ENCODE data around the gene ANTXRL. TPM values are rescaled to one million over a fixed set of nuclear protein-coding genes. Genes with fewer than 3 reads are reported as not detected.
"Not testable (repeated sequence)": the region's sequence is repeated elsewhere in the genome, so short reads cannot be mapped to it uniquely, and the experiment has no call there.

ANTXRL gene
- total and polyA plus RNA-seq, 12 donors: 0.22 to 6.3 (median 0.49) TPM; not detected in 7

DNA sequence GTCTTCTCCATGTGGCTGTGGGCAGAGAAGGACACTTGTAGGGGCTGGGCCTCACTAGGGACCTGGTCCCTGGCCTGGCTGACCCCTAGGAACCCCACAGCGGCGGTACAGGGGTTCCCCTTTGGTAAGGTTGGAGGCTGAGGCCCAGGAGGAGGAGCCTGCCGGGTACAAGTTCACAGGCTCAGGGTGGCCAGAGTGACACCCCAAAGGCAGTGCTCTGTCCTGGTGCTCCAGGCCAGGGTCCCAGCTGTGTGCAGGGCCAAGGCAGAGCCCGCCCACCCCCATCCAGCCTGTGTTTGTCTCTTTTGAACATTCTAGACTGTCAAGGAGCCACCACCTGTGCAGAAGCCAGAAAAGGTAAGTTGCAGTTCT is 23.3 kb downstream of the ANTXRL start:
- TF ChIP-seq, protein P1, sequence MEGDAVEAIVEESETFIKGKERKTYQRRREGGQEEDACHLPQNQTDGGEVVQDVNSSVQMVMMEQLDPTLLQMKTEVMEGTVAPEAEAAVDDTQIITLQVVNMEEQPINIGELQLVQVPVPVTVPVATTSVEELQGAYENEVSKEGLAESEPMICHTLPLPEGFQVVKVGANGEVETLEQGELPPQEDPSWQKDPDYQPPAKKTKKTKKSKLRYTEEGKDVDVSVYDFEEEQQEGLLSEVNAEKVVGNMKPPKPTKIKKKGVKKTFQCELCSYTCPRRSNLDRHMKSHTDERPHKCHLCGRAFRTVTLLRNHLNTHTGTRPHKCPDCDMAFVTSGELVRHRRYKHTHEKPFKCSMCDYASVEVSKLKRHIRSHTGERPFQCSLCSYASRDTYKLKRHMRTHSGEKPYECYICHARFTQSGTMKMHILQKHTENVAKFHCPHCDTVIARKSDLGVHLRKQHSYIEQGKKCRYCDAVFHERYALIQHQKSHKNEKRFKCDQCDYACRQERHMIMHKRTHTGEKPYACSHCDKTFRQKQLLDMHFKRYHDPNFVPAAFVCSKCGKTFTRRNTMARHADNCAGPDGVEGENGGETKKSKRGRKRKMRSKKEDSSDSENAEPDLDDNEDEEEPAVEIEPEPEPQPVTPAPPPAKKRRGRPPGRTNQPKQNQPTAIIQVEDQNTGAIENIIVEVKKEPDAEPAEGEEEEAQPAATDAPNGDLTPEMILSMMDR (IDR thresholded peaks at IDR 0.05): no peak
- intact Hi-C loops (cut with DNase I): no loop called here

DNA sequence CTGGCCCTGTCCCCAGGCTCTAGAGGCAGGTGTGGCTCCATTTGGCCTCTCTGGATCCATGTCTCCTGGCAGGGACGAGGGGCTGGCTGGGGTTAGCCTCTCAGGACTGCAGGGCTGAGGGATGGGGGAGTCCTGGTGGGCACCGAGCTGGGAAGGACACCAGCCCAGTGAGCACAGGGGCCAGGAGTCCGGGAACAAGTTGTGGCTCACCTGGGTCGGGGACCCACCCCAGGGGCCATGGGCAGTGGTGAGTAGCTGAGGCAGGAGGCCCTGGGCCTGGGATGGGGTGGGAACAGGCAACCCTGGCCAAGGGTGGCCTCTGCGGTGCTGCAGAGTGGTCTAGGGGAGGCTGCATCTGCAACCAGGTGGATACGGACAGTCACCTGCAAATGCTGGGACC is 24.1 kb downstream of the ANTXRL start:
- 85 to 92% methylated on average over 6 of the region's 6 CpGs for WGBS, 2 donors
- H3K9me3 ChIP-seq: no peaks in the 10 kb centered on the region
- TF ChIP-seq, protein P1 (IDR thresholded peaks at IDR 0.05): no peak
- H3K27me3 ChIP-seq: no peaks in the 10 kb centered on the region
- intact Hi-C loops (cut with DNase I): no loop called here
- H3K27ac ChIP-seq: no peak overlapping the region
- H3K4me1 ChIP-seq: peaks cover 0 to 8% (median 0%) of the 10 kb centered on the region in 9 donors
- DNase-seq (no peak), ATAC-seq (no peak)
- no peak overlapping the region for H3K4me3 ChIP-seq
- H3K36me3 ChIP-seq: no peaks in the 10 kb centered on the region

More for the DNA sequence above, 23.3 kb downstream of the ANTXRL start:
- Histone ChIP-seq H3K27me3 (no peaks in the 10 kb centered on the region), H3K4me1 (peaks cover 0 to 8% (median 0%) of the 10 kb centered on the region in 9 donors), H3K9me3 (no peaks in the 10 kb centered on the region), H3K27ac (no peak overlapping the region), H3K36me3 (no peaks in the 10 kb centered on the region), H3K4me3 (no peak overlapping the region)
- no peak for DNase-seq
- WGBS, 2 donors: 92 to 96% methylated on average over 4 of the region's 4 CpGs
- ATAC-seq: no peak

DNA sequence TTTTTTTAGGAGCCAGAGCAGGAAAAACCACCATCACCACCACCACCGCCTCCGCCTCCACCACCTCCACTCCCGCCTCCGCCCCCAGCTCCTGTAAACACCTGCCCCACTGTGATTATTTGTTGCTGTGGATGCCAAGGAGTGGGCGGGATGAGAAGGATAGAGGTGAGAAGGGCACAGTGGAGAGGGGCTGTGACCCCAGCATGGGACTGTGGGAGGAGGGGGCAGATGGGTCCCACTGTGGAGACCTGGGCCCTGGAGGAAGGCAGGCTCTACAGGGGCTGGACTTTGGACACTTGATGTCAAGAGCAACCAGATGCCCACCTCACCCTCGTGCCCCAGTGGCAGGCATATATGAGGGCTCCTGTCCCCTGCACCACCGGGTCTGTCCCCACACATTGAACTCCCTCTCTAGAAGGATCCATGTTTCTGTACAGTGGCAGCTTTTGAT is 24.7 kb downstream of the ANTXRL start:
- intact Hi-C loops (cut with DNase I): no loop called here
- Histone ChIP-seq H3K4me1 (peaks cover 0 to 8% (median 0%) of the 10 kb centered on the region in 9 donors), H3K4me3 (no peak overlapping the region), H3K36me3 (no peaks in the 10 kb centered on the region), H3K9me3 (no peaks in the 10 kb centered on the region), H3K27ac (no peak overlapping the region), H3K27me3 (no peaks in the 10 kb centered on the region)
- 88 to 92% methylated on average over 7 of the region's 7 CpGs for WGBS, 2 donors
- DNase-seq (no peak), ATAC-seq (no peak)
- TF ChIP-seq, protein P1 (IDR thresholded peaks at IDR 0.05): no peak

DNA sequence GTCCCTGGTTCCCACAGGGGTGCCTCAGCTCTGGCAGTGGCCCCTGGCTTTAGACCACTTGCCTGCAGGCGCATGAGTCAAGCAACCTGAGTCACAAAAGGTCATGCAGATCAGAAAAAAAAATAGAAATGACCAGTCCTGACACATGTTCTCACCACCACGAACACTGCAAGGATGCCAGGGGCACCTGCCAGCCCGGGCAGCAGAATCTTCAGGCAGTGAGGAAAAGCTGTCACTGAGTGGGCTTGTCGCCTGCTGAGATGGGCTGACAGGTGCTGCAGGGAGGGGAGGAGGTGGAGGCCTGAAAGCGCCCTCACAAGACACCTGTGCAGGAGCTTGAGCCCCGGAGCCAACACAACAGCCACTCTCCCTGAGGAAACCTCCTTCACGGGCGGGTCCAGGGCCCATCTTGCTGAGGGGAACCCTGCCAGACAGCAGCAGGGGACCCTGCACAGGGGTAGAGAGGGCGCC is 25.2 kb downstream of the ANTXRL start:
- H3K27me3 ChIP-seq; DNase-seq; H3K4me3 ChIP-seq; H3K9me3 ChIP-seq; intact Hi-C loops (cut with DNase I); H3K27ac ChIP-seq; H3K4me1 ChIP-seq; H3K36me3 ChIP-seq; ATAC-seq: not testable (repeated sequence)
- 84 to 87% methylated on average over 9 of the region's 9 CpGs for WGBS, 2 donors

DNA sequence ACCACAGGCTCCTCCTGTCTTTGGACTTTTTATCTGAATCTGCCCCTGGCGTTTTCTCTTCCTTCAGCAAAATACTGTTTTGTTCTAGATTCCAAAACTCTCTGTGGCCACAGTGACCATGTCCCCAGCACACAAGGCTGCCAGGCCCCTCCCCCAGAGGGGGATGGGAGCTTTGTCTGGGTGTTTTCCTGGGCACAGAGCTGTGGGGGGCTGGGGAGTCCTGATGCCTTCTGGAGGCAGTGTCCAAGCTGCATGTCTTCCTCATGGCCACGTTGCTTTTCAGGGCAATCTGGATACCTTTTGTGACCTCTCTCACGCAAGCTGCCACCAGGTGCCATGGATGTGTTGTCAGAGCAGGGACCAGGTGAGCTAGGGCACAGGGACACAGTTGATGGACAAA is 26.2 kb downstream of the ANTXRL start:
- Histone ChIP-seq H3K36me3 (no peaks in the 10 kb centered on the region), H3K4me1 (peaks cover 0 to 8% (median 0%) of the 10 kb centered on the region in 9 donors), H3K27ac (no peak overlapping the region), H3K9me3 (no peaks in the 10 kb centered on the region), H3K27me3 (no peaks in the 10 kb centered on the region), H3K4me3 (no peak overlapping the region)
- TF ChIP-seq, protein P1 (IDR thresholded peaks at IDR 0.05): no peak
- WGBS, 2 donors: 78 to 83% methylated on average over 3 of the region's 3 CpGs
- DNase-seq (no peak), ATAC-seq (no peak)
- intact Hi-C loops (cut with DNase I): no loop called here

All from heart right ventricle (tissue), 16 donors.